CD4-positive, alpha-beta T cell (primary cell): ENCODE results near the gene RERE. TPM values are rescaled to one million over a fixed set of nuclear protein-coding genes. Genes with fewer than 3 reads are reported as not detected.

Experiments used
- ATAC-seq: fragments of 200-7000 bp; cut with Tn5 transposase; one replicate; pipeline ENCODE4 v1.10.0; 2022; ENCODE audit warnings: mild to moderate bottlenecking; ENCODE audit not compliant: poor library complexity
- CTCF ChIA-PET: fragments of 350-600 bp; sonication (Branson Sonifier 250); formaldehyde crosslinking; loops from one replicate; lab custom pipeline; 2021; ENCODE audit warnings: antibody characterized with exemption, inconsistent platforms; lab: Charles Lee
- POLR2A ChIA-PET: fragments of 350-600 bp; sonication (Branson Sonifier 250); formaldehyde crosslinking; loops from one replicate; lab custom pipeline; 2021; ENCODE audit warnings: antibody characterized with exemption, inconsistent platforms; lab: Charles Lee
- DNase-seq, 14 experiments: peaks; one replicate each; pipeline ENCODE4 v3.0.0-alpha.2; 2013 to 2020; ENCODE audit warnings: mixed read lengths in 2 of 14
- H3K27ac ChIP-seq, 2 donors: one replicate each; pipeline versions ENCODE4 v1.5.1 to v1.7.0; 2013; ENCODE audit warnings: low read length in 2 of 2, low read depth in 1 of 2, mild to moderate bottlenecking in 1 of 2
- H3K27me3 ChIP-seq, 2 experiments: 1 replicate in 1 of 2; 2 replicates in 1 of 2; pipeline versions ENCODE4 v1.6.1 to v1.7.0; 2013; ENCODE audit warnings: low read length in 2 of 2, control low read depth in 1 of 2, mild to moderate bottlenecking in 1 of 2, moderate library complexity in 1 of 2; ENCODE audit not compliant: insufficient read depth in 2 of 2, control insufficient read depth in 1 of 2
- H3K36me3 ChIP-seq: one replicate; pipeline ENCODE4 v1.6.1; 2013; ENCODE audit warnings: low read length, control low read depth; ENCODE audit not compliant: insufficient read depth
- H3K4me1 ChIP-seq: one replicate; pipeline ENCODE4 v1.6.1; 2013; ENCODE audit warnings: low read length, control low read depth; ENCODE audit not compliant: insufficient read depth
- H3K4me3 ChIP-seq: one replicate; pipeline ENCODE4 v1.5.1; 2013; ENCODE audit warnings: mild to moderate bottlenecking, low read length, moderate library complexity
- H3K9me3 ChIP-seq, 2 experiments: 1 replicate in 1 of 2; 2 replicates in 1 of 2; pipeline versions ENCODE4 v1.6.1 to v1.7.0; 2013; ENCODE audit warnings: low read length in 2 of 2, mild to moderate bottlenecking in 2 of 2, control low read depth in 1 of 2, moderate library complexity in 1 of 2; ENCODE audit not compliant: control insufficient read depth in 1 of 2, insufficient read depth in 1 of 2
- H3K27ac Mint-ChIP-seq: one replicate; pipeline ENCODE4 v1.8.0; 2020; ENCODE audit warnings: mixed read lengths
- H3K27me3 Mint-ChIP-seq: one replicate; pipeline ENCODE4 v1.8.0; 2021; ENCODE audit warnings: mixed read lengths
- H3K36me3 Mint-ChIP-seq: one replicate; pipeline ENCODE4 v1.8.0; 2021; ENCODE audit warnings: low read depth, mixed read lengths
- H3K4me1 Mint-ChIP-seq: one replicate; pipeline ENCODE4 v1.8.0; 2021; ENCODE audit warnings: low read depth, mixed read lengths
- H3K4me3 Mint-ChIP-seq: one replicate; pipeline ENCODE4 v1.8.0; 2020; ENCODE audit warnings: mild to moderate bottlenecking, mixed read lengths
- H3K9me3 Mint-ChIP-seq: one replicate; pipeline ENCODE4 v1.8.0; 2020; ENCODE audit warnings: mixed read lengths
- intact Hi-C, 2 experiments: fragments of 100-400 bp; cut with DNase I in 1 of 2; cut with micrococcal nuclease in 1 of 2; formaldehyde crosslinking; loops; one replicate each; pipeline versions ENCODE4 v1.15.1 to v1.9.0; 2023 to 2025; cut with DNase I, micrococcal nuclease
- total RNA-seq, 174 experiments: library from RNA in 2 of 174; stranded (reverse) in 2 of 174; gene quantifications; one replicate each; pipeline ENCODE4 v1.2.3 and lab custom pipeline; 2021 to 2026
- TF ChIP-seq, protein P1 (sequence below): fragments of 200-600 bp; IDR thresholded peaks from one replicate; pipeline ENCODE4 v1.8.0; 2022; ENCODE audit warnings: antibody characterized with exemption, mild to moderate bottlenecking

Gene RERE
- total RNA-seq, 2 experiments from 2014 or later, result 78.4 to 84.0 TPM

DNA sequence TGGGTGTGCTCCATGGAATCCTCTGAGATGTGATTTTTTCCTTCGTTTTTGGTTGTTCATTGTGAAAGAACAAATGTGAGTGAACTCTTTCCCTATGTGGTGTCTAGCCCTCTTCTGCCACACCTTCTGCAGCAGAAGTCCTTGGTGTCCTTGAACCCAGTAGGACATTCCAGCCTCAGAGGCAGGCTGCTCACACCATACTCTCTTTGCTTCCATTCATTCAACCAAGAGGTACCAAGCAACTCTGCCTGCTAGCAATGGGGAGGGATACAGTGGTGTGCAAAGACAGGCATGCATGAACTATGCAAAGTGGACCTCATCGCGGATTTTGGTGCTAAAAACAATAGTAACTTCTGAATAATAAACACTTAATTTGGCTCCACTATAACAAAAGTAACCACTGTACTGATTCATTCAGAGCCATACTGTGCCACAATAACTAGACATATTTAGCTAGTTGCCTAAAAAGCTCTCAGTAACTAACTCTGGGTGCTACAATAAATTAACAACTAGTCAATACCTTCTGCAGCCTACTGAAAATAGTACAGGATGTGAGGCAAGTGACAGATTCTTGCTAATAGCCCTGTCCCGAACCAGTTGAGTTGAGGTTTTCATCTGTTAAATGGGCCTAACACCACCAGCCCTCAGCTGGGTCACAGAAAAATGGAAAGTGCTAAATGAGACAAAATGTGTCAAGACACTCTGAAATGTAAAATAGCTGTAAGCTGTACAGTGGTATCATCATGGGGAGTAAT is 344.1 kb downstream of the RERE start:
- POLR2A ChIA-PET, result interaction anchor here (0.9 to 2.6 kb wide), 4 partner anchors 10 to 52 kb away, joined by 4 to 7 read pairs (median 6); no protein-coding TSS in a partner anchor
- Mint-ChIP-seq H3K4me3 (no peak overlapping the region), H3K27me3 (no peaks in the 10 kb centered on the region), H3K9me3 (no peaks in the 10 kb centered on the region), H3K36me3 (peaks cover 4% of the 10 kb centered on the region), H3K27ac (peak overlapping the region; percentile 61), H3K4me1 (peaks cover 52% of the 10 kb centered on the region)
- Histone ChIP-seq H3K4me1 (peaks cover 8% of the 10 kb centered on the region), H3K4me3 (no peak overlapping the region), H3K27ac (no peak overlapping the region), H3K9me3 (no peaks in the 10 kb centered on the region), H3K36me3 (no peaks in the 10 kb centered on the region), H3K27me3 (no peaks in the 10 kb centered on the region)
- DNase-seq (peak in 1 of 14 experiments; percentile 33), ATAC-seq (no peak)
- intact Hi-C loops, result loop anchor here in 1 of 2 experiments (2.0 to 5.0 kb wide), 3 partner anchors 42 to 76 kb away; no protein-coding TSS in a partner anchor
- CTCF ChIA-PET, result interaction anchor here (0.7 to 0.9 kb wide), 2 partner anchors 9 to 10 kb away, joined by 3 to 5 read pairs; no protein-coding TSS in a partner anchor
- TF ChIP-seq, protein P1, sequence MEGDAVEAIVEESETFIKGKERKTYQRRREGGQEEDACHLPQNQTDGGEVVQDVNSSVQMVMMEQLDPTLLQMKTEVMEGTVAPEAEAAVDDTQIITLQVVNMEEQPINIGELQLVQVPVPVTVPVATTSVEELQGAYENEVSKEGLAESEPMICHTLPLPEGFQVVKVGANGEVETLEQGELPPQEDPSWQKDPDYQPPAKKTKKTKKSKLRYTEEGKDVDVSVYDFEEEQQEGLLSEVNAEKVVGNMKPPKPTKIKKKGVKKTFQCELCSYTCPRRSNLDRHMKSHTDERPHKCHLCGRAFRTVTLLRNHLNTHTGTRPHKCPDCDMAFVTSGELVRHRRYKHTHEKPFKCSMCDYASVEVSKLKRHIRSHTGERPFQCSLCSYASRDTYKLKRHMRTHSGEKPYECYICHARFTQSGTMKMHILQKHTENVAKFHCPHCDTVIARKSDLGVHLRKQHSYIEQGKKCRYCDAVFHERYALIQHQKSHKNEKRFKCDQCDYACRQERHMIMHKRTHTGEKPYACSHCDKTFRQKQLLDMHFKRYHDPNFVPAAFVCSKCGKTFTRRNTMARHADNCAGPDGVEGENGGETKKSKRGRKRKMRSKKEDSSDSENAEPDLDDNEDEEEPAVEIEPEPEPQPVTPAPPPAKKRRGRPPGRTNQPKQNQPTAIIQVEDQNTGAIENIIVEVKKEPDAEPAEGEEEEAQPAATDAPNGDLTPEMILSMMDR, result no peak

DNA sequence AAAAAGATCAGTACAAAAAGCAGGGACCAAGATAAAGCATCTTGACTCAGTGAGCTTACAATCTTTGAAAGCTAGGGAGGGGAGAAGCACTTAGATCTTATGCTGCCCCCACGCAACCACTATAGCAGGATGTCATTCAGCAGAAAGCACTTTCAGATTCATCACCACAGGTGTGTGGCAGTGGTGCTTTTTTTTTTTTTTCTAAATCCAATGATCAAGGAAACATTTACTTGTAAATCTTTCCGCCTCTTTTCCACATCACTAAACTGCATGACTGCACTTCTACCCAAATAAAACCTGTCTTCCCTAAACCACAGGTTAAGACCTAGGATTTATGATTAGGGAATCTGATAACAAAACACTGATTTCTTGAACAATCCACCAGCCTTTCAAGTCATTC is 344.8 kb downstream of the RERE start:
- POLR2A ChIA-PET, result interaction anchor here (0.9 to 2.6 kb wide), 3 partner anchors 10 to 53 kb away, joined by 5 to 7 read pairs (median 6); no protein-coding TSS in a partner anchor
- H3K36me3 Mint-ChIP-seq, result peaks cover 4% of the 10 kb centered on the region
- H3K27me3 Mint-ChIP-seq, result no peaks in the 10 kb centered on the region
- H3K4me3 Mint-ChIP-seq, result no peak overlapping the region
- DNase-seq (peak in 8 of 14 experiments; percentile 13 to 62 (median 38)), ATAC-seq (peak; percentile 96)
- H3K4me1 Mint-ChIP-seq, result peaks cover 46% of the 10 kb centered on the region
- intact Hi-C loops, result loop anchor here in 1 of 2 experiments (2.0 to 5.0 kb wide), 3 partner anchors 42 to 75 kb away; no protein-coding TSS in a partner anchor
- Histone ChIP-seq H3K27ac (no peak overlapping the region), H3K27me3 (no peaks in the 10 kb centered on the region), H3K4me3 (no peak overlapping the region), H3K4me1 (peaks cover 8% of the 10 kb centered on the region), H3K36me3 (no peaks in the 10 kb centered on the region), H3K9me3 (no peaks in the 10 kb centered on the region)
- no peaks in the 10 kb centered on the region for H3K9me3 Mint-ChIP-seq
- TF ChIP-seq, protein P1, result no peak
- peak overlapping the region; percentile 61 for H3K27ac Mint-ChIP-seq
- CTCF ChIA-PET, result interaction anchor here (0.9 to 1.3 kb wide), 2 partner anchors 10 to 13 kb away, joined by 5 read pairs; no protein-coding TSS in a partner anchor

DNA sequence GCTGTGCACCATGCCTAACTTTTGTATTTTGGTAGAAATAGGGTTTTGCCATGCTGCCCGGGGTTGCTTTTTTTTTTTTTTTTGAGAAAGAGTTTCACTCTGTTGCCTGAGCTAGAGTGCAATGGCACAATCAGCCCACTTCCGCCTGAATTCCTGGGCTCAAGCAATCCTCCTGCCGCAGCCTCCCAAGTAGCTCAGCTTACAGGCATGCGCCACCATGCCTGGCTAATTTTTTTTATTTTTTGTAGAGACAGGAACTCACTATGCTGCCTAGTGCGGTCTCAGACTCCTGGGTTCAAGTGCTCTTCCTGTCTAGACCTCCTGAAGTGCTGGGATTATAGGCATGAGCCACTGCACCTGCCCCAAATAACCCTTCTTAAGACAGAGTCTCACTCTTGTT is 346.0 kb downstream of the RERE start:
- intact Hi-C loops, result loop anchor here in 1 of 2 experiments (5.0 kb wide), 2 partner anchors 49 to 74 kb away; no protein-coding TSS in a partner anchor
- Histone ChIP-seq H3K36me3 (no peaks in the 10 kb centered on the region), H3K27me3 (no peaks in the 10 kb centered on the region), H3K9me3 (no peaks in the 10 kb centered on the region), H3K4me3 (no peak overlapping the region), H3K4me1 (peaks cover 8% of the 10 kb centered on the region), H3K27ac (no peak overlapping the region)
- no peak for DNase-seq
- no peak overlapping the region for H3K27ac Mint-ChIP-seq
- H3K27me3 Mint-ChIP-seq, result no peaks in the 10 kb centered on the region
- TF ChIP-seq, protein P1, result no peak
- H3K4me3 Mint-ChIP-seq, result no peak overlapping the region
- ChIA-PET POLR2A (interaction anchor here (1.6 kb wide), 1 partner anchor 49 kb away, joined by 7 read pairs; no protein-coding TSS in a partner anchor), CTCF (interaction anchor here (0.7 to 1.3 kb wide), 2 partner anchors 11 to 13 kb away, joined by 3 to 5 read pairs; no protein-coding TSS in a partner anchor)
- H3K9me3 Mint-ChIP-seq, result no peaks in the 10 kb centered on the region
- H3K4me1 Mint-ChIP-seq, result peaks cover 41% of the 10 kb centered on the region
- peaks cover 4% of the 10 kb centered on the region for H3K36me3 Mint-ChIP-seq
- no peak for ATAC-seq
